ENCODE data around the gene C19orf85. TPM values are rescaled to one million over a fixed set of nuclear protein-coding genes. Genes with fewer than 3 reads are reported as not detected.

Gene C19orf85
- total RNA-seq, 2 experiments from 2014 or later, result not detected

DNA sequence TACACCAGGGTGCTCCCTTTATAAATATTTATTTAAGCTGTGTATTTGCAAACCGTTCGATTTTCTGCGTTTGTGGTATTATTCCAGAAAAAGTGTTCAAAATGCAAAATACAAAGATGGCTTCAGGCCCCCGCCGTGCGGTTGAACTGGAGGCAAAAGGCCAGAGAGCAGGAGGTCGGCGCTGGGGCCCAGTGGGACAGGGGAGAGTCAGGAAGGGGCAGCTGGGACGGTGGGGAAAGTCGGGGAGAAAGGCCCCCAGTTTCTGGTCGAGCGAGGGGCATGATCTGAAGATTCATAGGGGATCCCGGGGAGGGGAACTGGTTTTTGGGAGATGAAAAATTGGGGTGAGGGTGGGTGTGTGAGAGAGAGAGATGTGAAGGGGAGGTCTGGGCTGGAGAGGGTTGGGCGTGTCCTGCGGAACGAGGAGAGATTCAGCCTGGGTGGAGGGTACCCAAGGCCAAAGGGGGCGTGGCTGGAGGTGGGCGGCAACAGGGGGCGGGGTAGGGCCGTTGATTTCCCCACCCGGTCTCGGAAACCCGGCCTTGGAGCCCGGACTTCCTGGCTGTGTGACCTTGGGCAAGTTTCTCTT is 3.8 kb downstream of the C19orf85 start:
- peak overlapping the region; percentile 91 for H3K4me3 Mint-ChIP-seq
- intact Hi-C loops (cut with micrococcal nuclease), result loop anchor here (1.0 to 2.0 kb wide), 3 partner anchors 16 to 201 kb away; partner anchors contain the start of genes KMT5C, PPP6R1 and ZNF628
- peaks cover 21% of the 10 kb centered on the region for H3K4me1 Mint-ChIP-seq (ENCODE audit: low read depth)
- peak overlapping the region; percentile 13 for H3K27ac Mint-ChIP-seq
- ChIA-PET CTCF (no interaction called here), POLR2A (interaction anchor here (1.2 kb wide), 1 partner anchor 17 kb away, joined by 3 read pairs; no protein-coding TSS in a partner anchor)
- DNase-seq, result peak; percentile 59
- peaks cover 2% of the 10 kb centered on the region for H3K27me3 Mint-ChIP-seq
- no peaks in the 10 kb centered on the region for H3K9me3 Mint-ChIP-seq
- H3K36me3 Mint-ChIP-seq, result no peaks in the 10 kb centered on the region

DNA sequence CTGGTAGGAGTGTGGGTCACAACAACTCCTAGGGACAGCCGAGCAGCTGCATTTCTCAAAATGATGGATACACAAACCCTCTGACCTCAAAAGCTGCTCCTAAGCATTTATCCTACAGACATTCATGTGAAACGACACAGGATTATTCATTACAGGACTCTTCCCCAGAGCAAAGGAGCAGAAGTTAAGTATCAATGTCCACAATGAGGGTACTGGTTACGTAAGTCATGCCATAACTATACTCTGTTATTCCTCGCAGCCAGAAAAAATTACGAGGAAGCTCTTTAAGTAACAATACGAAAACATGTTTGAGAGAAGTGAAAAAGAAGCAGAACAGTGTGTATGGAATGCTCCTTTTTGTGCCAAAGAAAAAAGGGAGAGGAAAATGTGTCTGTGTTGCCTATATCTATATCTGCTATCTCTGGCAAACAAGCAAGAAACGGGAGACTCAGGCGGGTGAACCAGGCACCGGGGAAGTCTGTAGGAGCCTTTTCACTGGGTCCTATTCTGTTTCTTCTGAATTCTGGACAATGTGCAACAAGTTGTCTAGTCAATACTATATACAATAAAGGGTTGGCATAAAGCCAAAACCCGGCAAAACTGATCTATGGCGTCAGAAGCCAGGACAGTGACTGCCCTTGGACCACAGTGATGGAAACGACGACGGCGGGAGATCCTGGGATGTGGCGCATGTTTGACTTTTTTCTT is 4.4 kb downstream of the C19orf85 start:
- CTCF ChIA-PET, result interaction anchor here (2.4 kb wide), 1 partner anchor 7 kb away, joined by 10 read pairs; no protein-coding TSS in a partner anchor
- Mint-ChIP-seq H3K27me3 (peaks cover 2% of the 10 kb centered on the region), H3K9me3 (no peaks in the 10 kb centered on the region), H3K4me3 (peak overlapping the region; percentile 91), H3K4me1 (ENCODE audit: low read depth) (peaks cover 21% of the 10 kb centered on the region), H3K27ac (no peak overlapping the region), H3K36me3 (no peaks in the 10 kb centered on the region)
- DNase-seq, result no peak
- intact Hi-C loops (cut with micrococcal nuclease), result loop anchor here (2.0 kb wide), 2 partner anchors 17 to 121 kb away; partner anchors contain the start of genes KMT5C and ZNF628
- POLR2A ChIA-PET, result interaction anchor here (1.2 kb wide), 1 partner anchor 17 kb away, joined by 3 read pairs; no protein-coding TSS in a partner anchor

- no peak for DNase-seq
- Mint-ChIP-seq H3K36me3 (peaks cover 3% of the 10 kb centered on the region), H3K4me1 (ENCODE audit: low read depth) (peaks cover 21% of the 10 kb centered on the region), H3K27ac (no peak overlapping the region), H3K4me3 (no peak overlapping the region), H3K9me3 (no peaks in the 10 kb centered on the region), H3K27me3 (peaks cover 2% of the 10 kb centered on the region)
- ChIA-PET CTCF (interaction anchor here (2.4 kb wide), 1 partner anchor 8 kb away, joined by 10 read pairs; no protein-coding TSS in a partner anchor), POLR2A (interaction anchor here (1.2 kb wide), 1 partner anchor 18 kb away, joined by 3 read pairs; no protein-coding TSS in a partner anchor)
- intact Hi-C loops (cut with micrococcal nuclease), result no loop called here
Observed at GRCh38 chr19:55459551-55459949, 5.0 kb downstream of the C19orf85 start.

- ChIA-PET CTCF (interaction anchor here (1.0 to 2.4 kb wide), 2 partner anchors 9 to 46 kb away, joined by 4 to 10 read pairs; no protein-coding TSS in a partner anchor), POLR2A (no interaction called here)
- Mint-ChIP-seq H3K9me3 (no peaks in the 10 kb centered on the region), H3K4me1 (ENCODE audit: low read depth) (peaks cover 23% of the 10 kb centered on the region), H3K27me3 (peaks cover 11% of the 10 kb centered on the region), H3K4me3 (no peak overlapping the region), H3K27ac (no peak overlapping the region), H3K36me3 (peaks cover 4% of the 10 kb centered on the region)
- no peak for DNase-seq
- intact Hi-C loops (cut with micrococcal nuclease), result no loop called here
Observed at GRCh38 chr19:55457683-55458457, 6.7 kb downstream of the C19orf85 start.

- no peak overlapping the region for H3K27ac Mint-ChIP-seq
- intact Hi-C loops (cut with micrococcal nuclease), result no loop called here
- no peak overlapping the region for H3K4me3 Mint-ChIP-seq
- peaks cover 4% of the 10 kb centered on the region for H3K36me3 Mint-ChIP-seq
- DNase-seq, result no peak
- POLR2A ChIA-PET, result no interaction called here
- peaks cover 16% of the 10 kb centered on the region for H3K27me3 Mint-ChIP-seq
- H3K4me1 Mint-ChIP-seq (ENCODE audit: low read depth), result peaks cover 18% of the 10 kb centered on the region
- CTCF ChIA-PET, result no interaction called here
- no peaks in the 10 kb centered on the region for H3K9me3 Mint-ChIP-seq
Observed at GRCh38 chr19:55456347-55456746, 8.2 kb downstream of the C19orf85 start.

- H3K9me3 Mint-ChIP-seq, result no peaks in the 10 kb centered on the region
- POLR2A ChIA-PET, result no interaction called here
- H3K27me3 Mint-ChIP-seq, result peaks cover 18% of the 10 kb centered on the region
- peaks cover 4% of the 10 kb centered on the region for H3K36me3 Mint-ChIP-seq
- intact Hi-C loops (cut with micrococcal nuclease), result no loop called here
- H3K27ac Mint-ChIP-seq, result no peak overlapping the region
- CTCF ChIA-PET, result no interaction called here
- no peak for DNase-seq
- H3K4me3 Mint-ChIP-seq, result no peak overlapping the region
- H3K4me1 Mint-ChIP-seq (ENCODE audit: low read depth), result peaks cover 15% of the 10 kb centered on the region
Observed at GRCh38 chr19:55455576-55456235, 8.8 kb downstream of the C19orf85 start.

GRCh38 chr19:55454787-55455243 is 9.7 kb downstream of the C19orf85 start:
- peaks cover 4% of the 10 kb centered on the region for H3K36me3 Mint-ChIP-seq
- H3K27ac Mint-ChIP-seq, result no peak overlapping the region
- CTCF ChIA-PET, result interaction anchor here (1.1 to 3.3 kb wide), 3 partner anchors 16 to 313 kb away, joined by 3 to 14 read pairs (median 3); no protein-coding TSS in a partner anchor
- H3K4me3 Mint-ChIP-seq, result no peak overlapping the region
- H3K9me3 Mint-ChIP-seq, result no peaks in the 10 kb centered on the region
- peaks cover 22% of the 10 kb centered on the region for H3K27me3 Mint-ChIP-seq
- peaks cover 7% of the 10 kb centered on the region for H3K4me1 Mint-ChIP-seq (ENCODE audit: low read depth)
- peak; percentile 62 for DNase-seq
- intact Hi-C loops (cut with micrococcal nuclease), result loop anchor here (1.0 kb wide), 1 partner anchor 163 kb away; no protein-coding TSS in a partner anchor
- POLR2A ChIA-PET, result no interaction called here

DNA sequence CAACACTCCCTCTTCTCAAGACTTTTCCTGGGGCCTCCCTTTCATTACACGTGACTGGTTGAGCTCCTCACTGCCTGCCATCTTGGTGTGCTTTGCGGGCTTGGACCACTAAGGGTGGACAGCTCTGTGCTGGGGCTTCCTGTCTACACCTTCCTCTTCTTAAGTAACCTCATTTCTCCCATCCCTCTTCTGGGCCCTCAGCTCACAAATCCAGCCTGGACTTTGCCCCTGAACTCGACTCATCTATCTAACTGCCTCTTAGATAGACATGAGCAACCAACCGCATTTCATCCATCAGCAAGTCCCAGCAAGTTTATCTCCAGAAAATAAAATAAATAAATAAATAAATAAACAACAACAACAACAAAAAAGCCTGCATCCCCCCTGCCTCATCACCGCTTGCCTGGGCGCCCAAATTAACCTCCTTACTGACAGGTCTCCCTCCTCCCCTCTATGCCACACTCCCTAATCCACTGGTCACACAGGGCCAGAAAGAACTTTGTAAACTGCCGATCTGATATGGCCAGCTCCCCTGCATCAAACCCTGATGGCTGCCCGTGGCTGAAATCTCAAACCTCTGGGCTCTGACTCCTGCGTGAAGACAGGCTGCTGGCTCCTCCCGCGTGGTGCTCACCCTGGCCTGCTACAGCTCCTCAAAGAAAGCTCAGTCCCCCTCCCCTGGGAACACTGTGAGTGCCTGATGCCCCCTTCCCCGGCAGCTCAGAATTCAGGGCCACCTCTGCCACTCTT is 10.9 kb downstream of the C19orf85 start:
- Mint-ChIP-seq H3K27me3 (peaks cover 22% of the 10 kb centered on the region), H3K4me1 (ENCODE audit: low read depth) (peaks cover 7% of the 10 kb centered on the region), H3K27ac (no peak overlapping the region), H3K36me3 (peaks cover 4% of the 10 kb centered on the region), H3K4me3 (no peak overlapping the region), H3K9me3 (no peaks in the 10 kb centered on the region)
- intact Hi-C loops (cut with micrococcal nuclease), result loop anchor here (1.0 kb wide), 1 partner anchor 161 kb away; no protein-coding TSS in a partner anchor
- CTCF ChIA-PET, result interaction anchor here (0.6 to 3.3 kb wide), 7 partner anchors 9 to 312 kb away, joined by 3 to 14 read pairs (median 3); no protein-coding TSS in a partner anchor
- DNase-seq, result no peak
- POLR2A ChIA-PET, result no interaction called here

GRCh38 chr19:55452749-55453346 is 11.7 kb downstream of the C19orf85 start:
- H3K4me3 Mint-ChIP-seq, result no peak overlapping the region
- ChIA-PET POLR2A (no interaction called here), CTCF (interaction anchor here (0.6 to 3.3 kb wide), 3 partner anchors 15 to 152 kb away, joined by 3 to 14 read pairs (median 12); no protein-coding TSS in a partner anchor)
- H3K4me1 Mint-ChIP-seq (ENCODE audit: low read depth), result peaks cover 7% of the 10 kb centered on the region
- peaks cover 4% of the 10 kb centered on the region for H3K36me3 Mint-ChIP-seq
- H3K9me3 Mint-ChIP-seq, result no peaks in the 10 kb centered on the region
- no peak overlapping the region for H3K27ac Mint-ChIP-seq
- intact Hi-C loops (cut with micrococcal nuclease), result no loop called here
- peak; percentile 52 for DNase-seq
- peaks cover 22% of the 10 kb centered on the region for H3K27me3 Mint-ChIP-seq

DNA sequence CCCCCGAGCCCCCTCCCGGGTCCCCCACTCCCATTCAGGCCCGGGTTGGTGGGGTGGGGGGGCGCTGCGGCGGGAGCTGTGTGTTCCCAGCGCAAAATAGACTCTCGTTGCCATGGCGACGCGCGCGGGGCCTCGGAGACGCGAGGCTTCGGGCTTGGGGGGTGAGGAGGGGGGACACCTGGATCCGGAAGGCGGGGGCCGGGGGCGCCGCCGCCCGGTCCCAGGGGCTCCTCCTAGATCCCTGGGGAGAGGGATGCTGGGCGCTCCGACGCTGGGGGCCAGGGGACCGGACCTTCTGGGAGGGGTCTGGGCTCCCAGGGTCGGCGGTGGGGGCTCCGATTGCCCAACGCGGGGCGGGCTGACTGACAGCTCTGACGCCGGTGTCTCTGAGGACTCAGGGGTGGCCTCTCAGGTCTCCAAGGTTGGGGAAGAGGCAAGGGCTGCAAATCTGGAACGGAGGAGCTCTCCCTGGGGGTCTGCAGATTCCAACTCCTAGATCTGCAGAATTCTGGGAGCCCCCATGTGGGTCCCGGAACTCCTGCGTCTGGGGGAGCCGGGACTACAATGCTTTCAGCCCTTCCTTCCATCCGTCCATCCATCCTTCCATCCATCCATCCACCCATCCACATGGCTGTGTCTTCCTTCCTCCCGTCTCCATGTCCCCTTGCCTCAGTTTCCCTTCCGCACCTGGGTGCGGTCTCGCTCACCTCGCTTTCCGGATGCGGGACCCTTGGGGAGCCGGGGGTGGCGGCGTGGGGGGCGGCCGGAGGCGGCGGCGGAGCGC is 12.4 kb downstream of the C19orf85 start:
- intact Hi-C loops (cut with micrococcal nuclease), result no loop called here
- Mint-ChIP-seq H3K9me3 (no peaks in the 10 kb centered on the region), H3K4me3 (no peak overlapping the region), H3K27ac (no peak overlapping the region), H3K4me1 (ENCODE audit: low read depth) (peaks cover 7% of the 10 kb centered on the region), H3K27me3 (peaks cover 22% of the 10 kb centered on the region), H3K36me3 (peaks cover 4% of the 10 kb centered on the region)
- ChIA-PET CTCF (interaction anchor here (2.0 to 3.3 kb wide), 2 partner anchors 15 to 52 kb away, joined by 12 to 14 read pairs; no protein-coding TSS in a partner anchor), POLR2A (interaction anchor here (0.7 kb wide), 1 partner anchor 197 kb away, joined by 3 read pairs; no protein-coding TSS in a partner anchor)
- DNase-seq, result no peak
